DND-41 (cell line): ENCODE results near the gene SHB.

Experiments used
- ATAC-seq: fragments of 200-7000 bp; cut with Tn5 transposase; 3 replicates; pipeline ENCODE4 v1.9.1; 2021; ENCODE audit warnings: low read depth; ENCODE audit not compliant: insufficient read depth
- DNase-seq: peaks from one replicate; pipeline ENCODE4 v3.0.0-alpha.2; 2020
- H2AFZ ChIP-seq: 2 replicates; pipeline ENCODE4 v1.6.0; 2012; ENCODE audit warnings: low read depth, low read length
- H3K27ac ChIP-seq: 2 replicates; pipeline ENCODE4 v1.5.1; 2012; ENCODE audit warnings: low read length, inconsistent platforms
- H3K27me3 ChIP-seq: fragments of 200-600 bp; sonication (generic); 2 replicates; pipeline ENCODE4 v1.6.0; 2012; ENCODE audit warnings: low read length, mild to moderate bottlenecking, inconsistent platforms; ENCODE audit not compliant: insufficient read depth, poor library complexity
- H3K36me3 ChIP-seq: 2 replicates; pipeline ENCODE4 v1.5.1; 2012; ENCODE audit warnings: low read length, inconsistent platforms; ENCODE audit not compliant: insufficient read depth
- H3K4me1 ChIP-seq: 2 replicates; pipeline ENCODE4 v1.5.1; 2012; ENCODE audit warnings: mild to moderate bottlenecking, low read length; ENCODE audit not compliant: insufficient read depth
- H3K4me2 ChIP-seq: 2 replicates; pipeline ENCODE4 v1.6.0; 2012; ENCODE audit warnings: mild to moderate bottlenecking, moderate library complexity, low read length, inconsistent platforms; ENCODE audit not compliant: insufficient read depth
- H3K4me3 ChIP-seq, 2 experiments: fragments of 200-600 bp in 1 of 2; shearing (Covaris generic) in 1 of 2; 2 replicates each; pipeline ENCODE4 v1.5.1; 2012 to 2016; ENCODE audit warnings: inconsistent platforms in 2 of 2, low read length in 2 of 2, mild to moderate bottlenecking in 2 of 2, low read depth in 1 of 2, moderate library complexity in 1 of 2
- H3K79me2 ChIP-seq: 2 replicates; pipeline ENCODE4 v1.6.0; 2012; ENCODE audit warnings: low read length, inconsistent platforms; ENCODE audit not compliant: insufficient read depth
- H3K9ac ChIP-seq: 2 replicates; pipeline ENCODE4 v1.6.0; 2012; ENCODE audit warnings: low read depth, mild to moderate bottlenecking, inconsistent platforms, low read length, moderate library complexity
- H3K9me3 ChIP-seq: 2 replicates; pipeline ENCODE4 v1.5.1; 2012; ENCODE audit warnings: low read length, moderate library complexity, mild to moderate bottlenecking, inconsistent platforms; ENCODE audit not compliant: insufficient read depth, severe bottlenecking
- H4K20me1 ChIP-seq: 2 replicates; pipeline ENCODE4 v1.6.0; 2012; ENCODE audit warnings: low read length; ENCODE audit not compliant: insufficient read depth
- EZH2 ChIP-seq: IDR thresholded peaks from 3 replicates; pipeline ENCODE4 v1.6.1; 2012; ENCODE audit warnings: borderline replicate concordance, low read depth, mild to moderate bottlenecking, moderate library complexity, low read length, inconsistent platforms; ENCODE audit not compliant: severe bottlenecking
- TF ChIP-seq, protein P1 (sequence below): IDR thresholded peaks from 2 replicates; pipeline ENCODE4 v1.5.1; 2012; ENCODE audit warnings: borderline replicate concordance, low read length, moderate library complexity, mild to moderate bottlenecking; ENCODE audit not compliant: poor library complexity, severe bottlenecking; ENCODE audit errors: extremely low read depth

The SHB gene

GRCh38 chr9:38092656-38093055 lies 23.6 kb upstream of the SHB start:
- DNase-seq (no peak), ATAC-seq (no peak)
- Histone ChIP-seq H3K4me3 (no peak overlapping the region), H2AFZ (no peak overlapping the region), H3K9me3 (no peaks in the 10 kb centered on the region), H3K4me2 (no peak overlapping the region), H3K4me1 (no peaks in the 10 kb centered on the region), H4K20me1 (no peaks in the 10 kb centered on the region), H3K79me2 (no peaks in the 10 kb centered on the region), H3K9ac (no peak overlapping the region), H3K27me3 (no peaks in the 10 kb centered on the region), H3K36me3 (no peaks in the 10 kb centered on the region), H3K27ac (no peak overlapping the region)
- TF ChIP-seq EZH2, result no peak
- TF ChIP-seq, protein P1, sequence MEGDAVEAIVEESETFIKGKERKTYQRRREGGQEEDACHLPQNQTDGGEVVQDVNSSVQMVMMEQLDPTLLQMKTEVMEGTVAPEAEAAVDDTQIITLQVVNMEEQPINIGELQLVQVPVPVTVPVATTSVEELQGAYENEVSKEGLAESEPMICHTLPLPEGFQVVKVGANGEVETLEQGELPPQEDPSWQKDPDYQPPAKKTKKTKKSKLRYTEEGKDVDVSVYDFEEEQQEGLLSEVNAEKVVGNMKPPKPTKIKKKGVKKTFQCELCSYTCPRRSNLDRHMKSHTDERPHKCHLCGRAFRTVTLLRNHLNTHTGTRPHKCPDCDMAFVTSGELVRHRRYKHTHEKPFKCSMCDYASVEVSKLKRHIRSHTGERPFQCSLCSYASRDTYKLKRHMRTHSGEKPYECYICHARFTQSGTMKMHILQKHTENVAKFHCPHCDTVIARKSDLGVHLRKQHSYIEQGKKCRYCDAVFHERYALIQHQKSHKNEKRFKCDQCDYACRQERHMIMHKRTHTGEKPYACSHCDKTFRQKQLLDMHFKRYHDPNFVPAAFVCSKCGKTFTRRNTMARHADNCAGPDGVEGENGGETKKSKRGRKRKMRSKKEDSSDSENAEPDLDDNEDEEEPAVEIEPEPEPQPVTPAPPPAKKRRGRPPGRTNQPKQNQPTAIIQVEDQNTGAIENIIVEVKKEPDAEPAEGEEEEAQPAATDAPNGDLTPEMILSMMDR, result no peak

DNA sequence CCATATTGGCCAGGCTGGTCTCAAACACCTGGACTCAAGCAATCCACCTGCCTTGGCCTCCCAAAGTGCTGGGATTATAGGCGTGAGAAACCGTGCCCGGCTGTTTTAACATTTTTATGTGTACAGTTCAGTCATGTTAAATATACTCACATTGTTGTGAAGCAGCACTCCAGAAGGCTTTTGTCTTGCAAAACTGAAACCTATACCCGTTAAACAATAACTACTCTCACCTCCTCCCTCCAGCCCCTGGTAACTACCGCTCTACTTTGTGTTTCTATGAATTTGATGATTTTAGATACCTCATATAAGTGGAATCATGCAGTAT lies 23.1 kb upstream of the SHB start:
- no peak overlapping the region for H3K4me2 ChIP-seq
- no peak for ATAC-seq

DNA sequence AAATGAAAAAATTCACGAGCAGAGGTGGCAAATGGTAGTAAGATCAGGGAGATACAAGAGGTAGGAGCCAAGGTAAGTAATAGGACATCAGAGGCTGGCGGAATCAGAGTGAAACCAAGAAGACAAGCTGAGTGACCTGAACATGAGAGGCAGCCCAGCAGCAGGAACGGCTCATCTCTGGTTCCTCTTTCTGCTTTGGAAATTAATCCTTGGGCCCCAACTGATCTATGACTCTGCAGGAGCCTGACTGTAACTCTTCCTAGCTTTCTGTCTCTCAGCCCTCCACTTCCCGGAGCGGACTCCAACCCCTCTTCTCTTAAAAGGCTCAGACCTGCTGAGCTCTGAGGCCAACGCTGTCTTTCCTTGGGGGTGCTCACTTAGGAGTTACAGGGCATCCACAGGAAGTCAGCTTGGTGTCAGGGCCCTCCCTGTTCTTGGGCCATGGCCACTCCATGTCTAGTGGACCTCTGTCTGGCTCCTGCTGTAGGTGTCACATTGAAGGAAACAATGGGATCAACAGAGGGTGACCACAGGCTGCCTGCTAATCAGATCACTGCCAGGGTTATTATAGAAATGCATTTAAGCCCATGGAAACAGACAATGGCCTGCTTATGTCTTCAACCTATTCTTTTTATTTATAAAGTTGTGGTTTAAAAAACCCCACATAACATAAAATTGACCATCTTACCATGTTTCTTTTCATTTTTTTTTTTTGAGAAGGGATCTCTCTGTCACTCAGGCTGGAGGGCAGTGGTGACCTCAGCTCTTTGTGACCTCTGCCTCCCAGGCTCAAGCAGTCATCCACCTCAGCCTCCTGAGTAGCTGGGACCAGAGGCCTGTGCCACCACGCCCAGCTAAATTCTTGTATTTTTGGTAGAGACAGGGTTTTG lies 22.5 kb upstream of the SHB start:
- Histone ChIP-seq H3K79me2 (no peaks in the 10 kb centered on the region), H3K4me1 (no peaks in the 10 kb centered on the region), H4K20me1 (no peaks in the 10 kb centered on the region), H2AFZ (no peak overlapping the region), H3K4me2 (no peak overlapping the region), H3K27me3 (no peaks in the 10 kb centered on the region), H3K9me3 (no peaks in the 10 kb centered on the region), H3K4me3 (no peak overlapping the region), H3K9ac (no peak overlapping the region), H3K36me3 (no peaks in the 10 kb centered on the region), H3K27ac (no peak overlapping the region)
- ATAC-seq (no peak), DNase-seq (no peak)
- TF ChIP-seq, protein P1, result no peak
- no peak for TF ChIP-seq EZH2

More for the DNA sequence above, 23.1 kb upstream of the SHB start:
- no peak overlapping the region for H3K4me3 ChIP-seq
- H3K9ac ChIP-seq, result no peak overlapping the region
- no peaks in the 10 kb centered on the region for H3K79me2 ChIP-seq
- no peaks in the 10 kb centered on the region for H3K9me3 ChIP-seq
- no peak for TF ChIP-seq EZH2
- TF ChIP-seq, protein P1, result no peak
- no peak for DNase-seq
- H3K4me1 ChIP-seq, result no peaks in the 10 kb centered on the region
- H3K27me3 ChIP-seq, result no peaks in the 10 kb centered on the region
- H3K27ac ChIP-seq, result no peak overlapping the region
- no peaks in the 10 kb centered on the region for H4K20me1 ChIP-seq
- H3K36me3 ChIP-seq, result no peaks in the 10 kb centered on the region
- H2AFZ ChIP-seq, result no peak overlapping the region
